NCI-H2107 (cell line): ENCODE measurements around the gene GLIPR2.
"Not testable (repeated sequence)": the region's sequence is repeated elsewhere in the genome, so short reads cannot be mapped to it uniquely, and the experiment has no call there.

Source experiments
- DNase-seq: peaks from one replicate; lab custom pipeline; 2025; lab: John Stamatoyannopoulos, UW

Gene GLIPR2, protein sequence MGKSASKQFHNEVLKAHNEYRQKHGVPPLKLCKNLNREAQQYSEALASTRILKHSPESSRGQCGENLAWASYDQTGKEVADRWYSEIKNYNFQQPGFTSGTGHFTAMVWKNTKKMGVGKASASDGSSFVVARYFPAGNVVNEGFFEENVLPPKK

DNA sequence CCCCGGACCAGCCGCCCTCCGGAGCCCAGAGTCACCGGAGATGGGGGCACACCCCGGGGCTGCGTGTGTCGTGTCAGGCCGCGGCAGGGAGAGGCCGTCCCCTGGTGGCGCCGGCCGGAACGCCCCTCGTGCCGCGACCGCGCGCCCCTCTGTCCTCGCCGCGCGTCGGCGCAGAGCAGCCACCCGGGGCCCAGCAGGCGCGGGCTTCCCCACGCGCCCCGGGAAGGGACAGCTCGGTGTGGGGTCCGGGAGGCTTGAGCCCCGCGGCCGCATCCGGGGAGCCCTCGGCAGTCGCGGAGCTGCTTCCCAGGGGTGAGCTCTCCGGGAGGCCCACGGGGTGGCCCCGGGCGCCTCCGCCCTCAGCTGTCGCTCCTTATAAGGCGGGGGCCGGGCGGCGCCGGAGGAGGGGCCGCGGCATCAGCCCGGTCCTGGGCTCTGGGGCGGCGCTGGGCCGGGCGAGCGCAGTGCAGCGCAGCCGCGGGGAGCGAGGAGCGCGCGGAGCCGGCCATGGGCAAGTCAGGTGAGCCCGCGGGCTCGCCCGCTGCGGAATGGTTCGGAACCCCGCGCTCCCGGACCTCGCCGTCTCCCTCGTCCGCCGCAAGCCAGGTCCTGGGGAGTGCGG is at the start of gene GLIPR2:
GLIPR2 (plus strand) TSS at position 462 of the 622 bp plus-strand sequence; CDS start at position 508, 46 bp downstream.
- DNase-seq, result no peak

DNA sequence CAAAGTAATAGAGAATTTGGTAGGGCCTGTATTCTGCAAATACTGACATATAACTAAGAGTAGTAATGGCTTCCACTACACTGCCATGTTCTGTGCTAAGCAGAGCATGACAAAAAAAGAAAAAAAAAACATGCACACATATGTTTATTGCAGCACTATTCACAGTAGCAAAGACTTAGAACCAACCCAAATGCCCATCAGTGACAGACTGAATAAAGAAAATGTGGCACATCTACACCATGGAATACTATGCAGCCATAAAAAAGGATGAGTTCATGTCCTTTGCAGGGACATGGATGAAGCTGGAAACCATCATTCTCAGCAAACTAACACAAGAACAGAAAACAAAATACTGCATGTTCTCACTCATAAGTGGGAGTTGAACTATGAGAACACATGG is 49.5 kb upstream of the GLIPR2 start:
- not testable (repeated sequence) for DNase-seq

DNA sequence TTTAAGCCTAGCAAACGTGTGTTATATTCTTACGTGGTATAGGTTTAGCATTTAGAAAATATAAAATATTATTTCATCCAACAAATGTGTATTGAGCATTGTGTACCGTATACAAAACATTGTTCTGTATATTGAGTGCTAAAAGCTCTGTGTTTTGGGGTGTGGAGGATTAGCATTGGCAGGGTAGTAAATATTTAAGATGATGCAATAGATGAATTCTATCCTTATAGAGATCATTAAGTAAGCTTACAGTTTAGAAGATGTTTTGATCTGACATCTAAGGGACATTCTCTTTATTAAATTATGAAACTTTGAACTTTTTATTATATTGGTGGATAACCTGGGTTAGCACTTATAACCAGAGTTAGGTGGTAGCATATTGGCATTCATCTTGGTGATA is 48.5 kb upstream of the GLIPR2 start:
- no peak for DNase-seq

DNA sequence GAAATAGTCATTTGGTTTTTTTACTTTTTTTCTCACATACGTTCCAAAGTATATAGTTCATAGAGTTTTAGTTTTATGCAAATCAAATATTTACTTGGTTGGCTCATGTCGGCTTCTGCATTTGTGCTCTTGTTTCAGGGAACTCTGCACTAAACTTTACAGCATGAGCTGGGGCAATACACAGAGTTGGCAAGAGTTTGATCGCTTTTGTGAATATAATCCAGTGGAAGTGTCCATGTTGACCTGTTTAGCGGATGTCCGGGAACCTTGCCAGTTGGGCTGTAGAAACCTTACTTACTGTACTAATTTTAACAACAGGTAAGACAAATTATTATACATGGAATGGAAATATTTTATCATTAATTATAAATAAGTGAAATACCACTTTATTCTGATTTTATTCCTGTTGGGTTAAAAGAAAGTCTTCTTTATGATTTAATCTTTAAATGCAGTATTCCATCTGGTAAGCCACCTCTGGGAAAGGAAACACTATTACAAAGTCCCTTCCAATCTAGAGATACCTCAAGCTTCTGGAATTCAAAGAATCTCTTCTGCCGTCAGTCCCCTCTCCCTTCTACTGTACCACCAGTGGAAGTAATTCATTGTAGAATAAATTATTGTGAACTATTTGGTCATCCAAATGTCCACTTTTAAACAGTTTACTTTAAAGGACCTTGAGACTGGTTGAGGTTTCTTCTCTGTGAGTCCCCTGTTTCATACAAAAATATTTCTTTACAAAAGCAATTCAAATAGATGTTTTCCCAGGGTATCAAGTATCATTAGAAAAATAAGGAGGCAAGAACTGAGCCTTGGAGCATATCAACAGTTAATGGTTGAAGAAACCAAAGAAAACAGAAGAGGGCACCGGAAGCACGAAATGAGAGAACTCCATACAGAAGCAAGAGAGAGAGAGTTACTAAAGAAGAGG is 45.2 kb upstream of the GLIPR2 start:
- DNase-seq, result no peak

DNA sequence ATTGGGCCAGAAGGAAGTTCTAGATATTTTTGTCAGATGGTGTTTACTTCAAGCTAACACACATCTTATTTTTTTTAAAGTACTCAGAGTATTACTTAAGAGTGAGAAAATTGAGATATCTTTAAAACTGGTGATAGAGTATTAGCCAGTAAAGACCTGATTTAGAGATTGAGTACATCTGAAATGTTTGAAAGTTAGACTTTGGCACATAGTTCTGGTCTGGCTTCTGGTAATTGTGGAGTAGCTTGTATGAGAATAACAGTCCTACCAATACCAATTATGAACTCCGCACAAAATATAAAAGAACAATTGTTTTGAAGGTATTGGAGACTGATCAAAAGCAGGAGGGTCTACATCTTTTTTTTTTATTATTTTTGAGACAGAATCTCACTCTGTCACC is 44.5 kb upstream of the GLIPR2 start:
- no peak for DNase-seq

DNA sequence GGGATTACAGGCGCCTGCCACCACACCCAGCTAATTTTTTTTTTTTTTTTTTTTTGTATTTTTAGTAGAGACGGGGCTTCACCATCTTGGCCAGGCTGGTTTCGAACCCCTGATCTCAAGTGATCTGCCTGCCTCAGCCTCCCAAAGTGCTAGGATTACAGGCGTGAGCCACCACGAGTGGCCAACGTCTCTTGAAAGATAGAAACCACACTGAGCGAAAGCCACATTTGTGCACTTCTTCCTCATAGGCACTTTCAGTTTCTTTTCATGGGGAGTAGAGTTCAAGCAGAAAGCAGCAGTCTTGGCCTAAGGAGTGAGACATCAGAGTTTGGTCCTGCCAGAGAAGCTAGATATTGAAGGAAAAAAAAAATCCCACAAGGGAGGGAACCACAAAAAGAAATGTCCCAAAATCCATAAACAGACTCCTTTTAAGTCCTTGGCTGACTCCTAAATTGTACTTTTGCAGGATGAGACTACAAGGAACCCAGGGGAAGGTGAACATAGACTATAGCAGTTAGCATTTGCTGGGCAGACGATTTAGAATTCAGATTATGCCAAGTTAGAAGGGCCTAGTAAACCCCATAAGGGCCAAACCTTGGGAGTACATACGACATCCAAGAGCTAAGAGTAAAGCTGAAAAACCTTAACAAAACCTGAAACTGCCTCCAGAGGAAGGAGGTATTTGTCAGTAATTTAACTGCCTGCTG is 43.9 kb upstream of the GLIPR2 start:
- DNase-seq, result no peak

DNA sequence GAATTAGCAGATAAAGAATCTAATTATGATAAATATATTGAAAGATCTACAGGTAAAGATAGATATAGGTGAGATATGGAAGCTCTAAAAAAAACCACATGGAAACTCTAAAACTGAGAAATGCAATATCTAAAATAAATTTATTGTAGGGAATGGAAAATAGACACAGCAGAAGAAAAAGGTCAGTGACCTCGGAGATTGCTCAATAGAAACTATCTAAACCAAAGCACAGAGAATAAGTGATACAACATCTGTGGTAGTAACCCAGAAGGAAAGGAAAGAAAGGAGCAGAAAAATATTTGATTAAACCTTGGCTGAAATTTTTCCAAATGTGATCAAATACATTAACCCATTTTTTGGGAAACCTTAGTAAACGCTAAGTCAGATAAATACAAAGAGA is 43.1 kb upstream of the GLIPR2 start:
- no peak for DNase-seq

DNA sequence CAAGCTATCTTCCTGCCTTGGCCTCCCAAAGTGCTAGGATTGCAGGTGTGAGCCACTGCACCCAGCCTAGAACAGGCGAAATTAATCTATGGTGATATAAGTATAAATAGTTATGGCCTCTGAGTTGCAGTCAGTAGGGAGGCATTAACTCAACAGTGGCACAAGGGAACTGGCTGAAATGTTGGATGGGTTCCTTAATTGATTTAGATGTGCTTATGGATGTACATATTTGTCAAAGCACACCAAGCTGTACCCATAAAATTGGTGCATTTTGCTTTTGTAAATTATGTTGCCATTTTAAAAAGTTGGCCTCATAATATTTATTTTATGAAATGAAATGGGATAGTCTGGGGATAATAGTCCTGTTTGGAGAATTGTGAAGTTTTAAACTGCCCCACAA is 36.8 kb upstream of the GLIPR2 start:
- DNase-seq, result no peak

DNA sequence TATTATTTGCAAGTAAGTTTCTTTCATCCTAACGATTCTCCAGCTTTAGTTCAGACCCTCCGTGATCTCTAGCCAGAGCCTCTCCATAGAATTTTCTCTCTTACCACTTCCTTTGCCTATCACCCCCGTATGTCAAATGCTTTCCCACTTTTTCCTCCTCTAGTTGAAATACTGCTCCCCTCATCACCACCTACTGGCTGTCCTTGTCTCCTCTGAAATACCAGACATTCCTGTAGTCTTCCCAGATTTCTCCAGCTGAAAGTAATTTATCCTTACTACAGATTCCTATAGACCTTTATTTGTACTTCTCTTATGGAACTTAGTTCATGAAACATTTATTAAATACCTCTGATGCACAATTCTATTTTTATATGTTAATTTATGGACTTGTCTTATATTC is 36.0 kb upstream of the GLIPR2 start:
- no peak for DNase-seq

DNA sequence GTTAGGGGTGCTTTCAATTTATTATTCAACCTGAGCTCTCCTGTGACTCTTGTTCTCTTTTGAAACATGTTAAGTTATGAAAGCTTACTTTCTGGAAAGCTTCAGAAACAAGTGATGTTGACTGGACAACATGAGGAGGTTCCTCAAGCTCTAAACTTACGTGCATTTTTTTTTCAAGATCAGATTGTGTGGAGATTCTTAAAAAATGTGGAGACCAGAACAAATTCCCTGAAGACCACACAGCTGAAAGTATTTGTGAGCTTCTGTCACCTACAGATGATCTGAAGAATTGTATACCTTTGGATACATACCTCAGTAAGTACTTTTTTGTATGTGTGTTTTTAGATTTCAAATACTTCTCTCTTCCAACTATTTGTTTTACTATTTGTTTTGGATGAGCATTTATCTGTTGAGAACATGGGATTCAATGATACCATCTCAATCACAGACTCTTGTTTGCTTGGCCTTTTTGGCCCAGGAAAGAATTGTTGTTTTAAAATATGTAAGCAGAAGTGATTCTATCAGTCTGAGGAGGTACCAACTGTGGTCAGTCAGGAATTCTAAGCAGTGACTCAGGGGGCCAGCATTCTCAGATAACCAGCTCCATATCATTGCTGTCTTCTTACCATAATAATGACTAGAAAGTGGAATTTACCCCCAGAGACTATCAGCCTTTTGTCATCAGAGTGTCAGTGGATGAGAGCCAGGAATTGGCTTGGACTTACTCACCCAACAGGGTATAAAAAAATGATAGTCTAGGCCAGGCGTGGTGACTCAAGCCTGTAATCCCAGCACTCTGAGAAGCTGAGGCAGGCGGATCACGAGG is 34.4 kb upstream of the GLIPR2 start:
- no peak for DNase-seq

DNA sequence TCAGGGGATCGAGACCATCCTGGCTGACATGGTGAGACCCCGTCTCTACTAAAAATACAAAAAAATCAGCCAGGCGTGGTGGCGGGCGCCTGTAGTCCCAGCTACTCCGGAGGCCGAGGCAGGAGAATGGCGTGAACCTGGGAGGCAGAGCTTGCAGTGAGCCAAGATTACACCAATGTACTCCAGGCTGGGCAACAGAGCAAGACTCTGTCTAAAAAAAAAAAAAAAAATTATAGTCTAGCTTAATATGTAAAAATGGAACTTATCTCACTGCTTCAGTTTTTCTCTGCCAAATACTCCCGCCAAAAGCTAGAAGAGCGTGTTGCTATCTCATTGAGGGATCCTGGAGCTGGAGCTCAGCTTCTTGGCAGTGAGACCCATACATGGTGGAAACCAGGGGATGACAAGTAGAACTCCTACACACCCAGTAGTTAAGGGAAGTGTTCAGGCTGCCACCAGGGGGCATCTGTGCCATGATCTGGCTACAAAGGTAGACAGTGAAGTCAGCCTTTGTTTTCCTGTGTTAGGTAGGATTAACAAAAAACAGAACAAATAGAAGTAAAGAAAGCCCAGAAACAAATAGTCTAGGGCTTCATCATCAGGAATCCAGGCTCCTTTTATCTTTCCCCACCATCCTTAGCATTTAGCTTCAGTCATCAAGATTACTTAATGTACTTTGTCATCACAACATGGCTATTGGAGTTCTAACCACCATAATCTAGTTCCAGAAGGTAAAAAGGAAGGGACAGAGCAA is 33.6 kb upstream of the GLIPR2 start:
- DNase-seq, result peak; percentile 39

DNA sequence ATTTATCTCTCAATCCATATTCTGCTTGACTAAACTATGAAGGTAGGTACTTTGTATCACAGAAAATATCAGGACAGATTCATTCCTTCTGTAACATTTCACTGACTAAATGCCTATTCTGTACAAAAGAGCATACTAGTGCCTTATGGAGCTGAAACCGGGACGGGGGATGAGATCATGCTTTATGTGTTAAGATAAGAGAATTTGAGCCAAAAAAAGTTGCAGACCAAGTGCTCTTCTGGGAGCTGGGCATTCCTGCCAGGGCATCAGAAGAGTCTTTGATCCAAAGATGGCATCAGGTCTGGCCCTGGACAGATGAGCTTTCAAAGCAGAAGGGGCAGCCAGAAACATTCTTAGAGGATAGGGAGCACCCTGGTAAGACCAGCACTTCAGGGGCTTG is 27.5 kb upstream of the GLIPR2 start:
- no peak for DNase-seq

DNA sequence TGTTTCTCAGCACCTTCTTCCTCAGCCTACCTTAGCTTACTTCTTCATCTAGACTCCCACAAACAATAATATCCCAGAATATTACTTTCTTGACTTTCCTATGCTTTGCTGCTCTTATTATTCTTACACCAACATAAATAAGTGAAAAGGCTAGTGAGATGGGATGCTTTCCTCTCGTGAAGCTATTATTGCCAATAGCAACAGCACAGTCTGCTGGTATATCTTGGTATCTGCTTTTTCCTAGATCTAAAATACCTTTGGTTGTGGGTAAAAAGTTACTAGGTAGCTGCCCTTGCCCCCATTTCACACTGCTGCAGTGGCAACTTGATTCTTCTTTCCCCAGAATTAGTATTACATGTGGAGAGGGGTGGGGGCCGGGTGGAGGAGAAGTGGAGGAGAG is 26.1 kb upstream of the GLIPR2 start:
- no peak for DNase-seq

DNA sequence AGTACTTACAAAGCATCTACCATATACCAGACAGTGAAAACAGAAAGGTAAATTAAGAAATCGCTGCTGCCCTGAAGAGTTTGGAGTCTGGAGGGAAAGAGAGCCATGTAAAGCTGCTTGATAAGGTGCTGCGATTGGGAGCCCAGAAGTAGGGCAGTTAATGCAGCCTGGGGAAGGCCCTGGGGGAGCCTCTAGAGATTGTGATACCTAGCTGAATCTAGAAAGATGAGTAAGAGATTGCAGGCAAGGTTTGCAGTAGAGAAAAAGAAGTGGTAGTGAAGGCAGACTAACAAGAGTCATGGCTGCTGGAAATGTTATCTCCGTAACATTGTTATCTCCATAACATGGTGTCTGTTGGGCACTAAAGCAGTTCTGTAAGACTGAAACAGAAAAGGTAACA is 24.0 kb upstream of the GLIPR2 start:
- DNase-seq, result no peak

DNA sequence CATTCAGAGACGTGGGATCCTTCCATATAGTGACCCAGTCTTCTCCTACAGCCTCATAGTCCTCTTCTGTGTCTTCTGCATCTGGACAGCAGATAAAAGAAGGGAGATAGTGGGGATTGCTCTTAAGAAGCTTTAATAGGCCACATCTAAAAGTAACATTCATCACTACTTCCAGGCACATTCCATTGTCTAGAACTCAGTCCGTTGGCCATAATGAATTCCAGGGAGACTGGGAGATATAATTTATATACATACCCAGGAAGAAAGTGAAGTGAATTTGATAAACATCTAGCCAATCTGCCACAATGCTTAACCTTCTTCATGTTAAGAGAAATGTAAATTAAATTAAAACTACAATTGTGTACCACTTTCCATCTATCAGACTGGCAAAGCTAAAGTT is 22.5 kb upstream of the GLIPR2 start:
- DNase-seq, result no peak

DNA sequence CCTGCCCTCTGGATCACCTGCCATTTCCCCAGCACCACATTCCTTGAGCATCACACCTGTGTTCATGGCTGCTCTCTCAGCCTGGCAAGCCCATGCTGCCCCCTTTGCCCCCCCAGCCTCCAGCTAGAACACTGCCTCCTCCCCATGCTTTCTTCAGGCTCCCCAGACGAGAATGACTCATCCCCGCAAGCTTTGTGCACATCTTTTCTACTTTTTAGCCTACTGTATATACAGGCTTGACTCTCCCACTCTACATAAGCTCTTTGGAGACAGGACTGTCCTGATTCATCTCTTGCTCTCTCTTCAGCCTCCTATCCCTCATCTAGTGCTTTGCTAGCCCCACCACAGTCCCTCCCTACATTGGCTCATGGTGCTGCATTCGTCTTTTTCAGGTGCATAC is 19.9 kb upstream of the GLIPR2 start:
- no peak for DNase-seq

DNA sequence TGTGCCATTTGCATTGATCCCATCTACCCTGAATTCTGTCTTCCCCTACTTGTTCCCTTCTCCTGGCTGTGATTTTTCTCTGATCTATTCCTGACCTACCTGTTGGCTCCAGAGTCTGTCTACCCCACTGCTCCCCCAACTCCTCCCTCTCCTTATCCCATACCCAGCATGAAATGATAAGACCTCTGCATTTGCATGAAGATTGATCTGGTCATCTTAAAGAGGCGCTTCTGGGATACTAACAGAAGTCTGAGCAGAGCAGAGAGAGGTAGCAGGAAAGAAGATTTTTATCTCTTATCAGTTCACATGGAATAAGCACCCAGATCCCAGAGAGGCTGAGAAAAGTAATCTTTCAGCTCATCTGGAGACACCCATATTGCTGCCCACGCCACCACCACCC is 18.3 kb upstream of the GLIPR2 start:
- no peak for DNase-seq

DNA sequence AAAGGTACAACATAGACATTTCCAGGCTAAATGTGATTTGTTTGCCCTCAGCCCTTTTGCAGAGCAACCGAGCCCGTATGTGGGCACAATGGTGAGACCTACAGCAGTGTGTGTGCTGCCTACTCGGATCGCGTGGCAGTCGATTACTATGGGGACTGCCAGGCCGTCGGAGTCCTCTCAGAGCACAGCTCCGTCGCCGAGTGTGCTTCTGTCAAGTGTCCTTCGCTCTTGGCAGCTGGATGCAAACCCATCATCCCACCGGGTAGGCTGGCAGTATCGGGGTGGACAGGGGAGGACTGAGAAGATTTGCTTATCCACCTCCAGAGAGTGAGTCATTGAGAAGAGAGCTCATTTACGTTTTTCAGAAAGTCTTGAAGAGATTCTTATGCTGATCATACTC is 17.8 kb upstream of the GLIPR2 start:
- no peak for DNase-seq

DNA sequence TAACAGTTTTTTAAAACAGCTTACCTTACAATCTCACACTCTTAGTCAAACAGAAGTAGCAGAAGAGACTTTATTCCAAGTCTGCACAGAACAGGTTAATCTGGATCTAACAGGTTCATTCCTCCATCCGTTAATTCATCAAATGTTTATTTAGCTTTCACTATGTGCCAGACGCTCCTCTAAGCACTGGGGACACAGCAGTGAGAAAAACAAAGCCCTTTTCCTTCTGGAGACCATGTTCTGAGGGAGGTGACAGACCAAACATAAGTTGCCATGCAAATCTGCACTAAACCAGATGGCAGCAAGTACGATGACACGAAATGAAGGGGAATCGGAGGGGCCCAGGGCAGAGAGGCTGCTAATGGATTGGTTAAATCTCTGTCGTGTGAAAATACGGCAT is 17.1 kb upstream of the GLIPR2 start:
- no peak for DNase-seq

DNA sequence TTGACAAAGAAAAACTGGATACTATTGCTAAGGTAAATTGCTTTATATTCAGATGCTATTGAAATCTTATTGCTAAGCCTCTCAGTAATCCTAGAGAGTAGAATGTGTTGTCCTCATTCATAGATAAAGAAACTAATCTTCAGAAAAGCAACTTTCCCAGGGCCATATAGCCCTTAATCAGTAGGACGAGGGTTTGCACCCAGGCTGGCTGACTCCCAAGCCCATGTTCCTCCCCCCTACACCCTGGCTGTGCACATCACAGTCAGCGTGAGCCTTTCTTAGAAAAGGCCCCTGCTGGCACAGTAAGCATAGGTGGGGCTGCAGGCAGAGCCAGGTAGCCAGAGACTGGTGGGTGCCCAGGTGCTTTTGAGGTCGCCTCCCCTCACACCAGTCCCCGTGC is 15.8 kb upstream of the GLIPR2 start:
- no peak for DNase-seq

DNA sequence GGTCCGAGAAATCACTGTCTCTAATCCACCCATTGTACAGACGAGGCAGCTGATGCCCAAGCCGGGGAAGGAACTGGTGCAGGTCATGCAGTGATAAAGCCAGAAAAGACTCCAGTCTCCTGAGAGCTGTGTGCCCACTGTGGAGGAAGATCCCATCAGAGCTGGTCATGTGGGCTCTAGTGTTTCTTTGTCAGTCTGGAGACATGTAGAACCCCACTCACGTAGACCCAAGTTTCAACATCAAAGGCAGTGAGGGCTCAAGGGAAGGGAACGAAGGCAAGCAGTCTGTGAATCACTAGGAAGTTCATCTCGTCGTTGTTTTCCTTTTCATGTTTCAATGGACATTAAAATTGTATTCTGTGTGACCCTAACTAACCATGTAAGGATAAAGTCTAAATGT is 14.6 kb upstream of the GLIPR2 start:
- DNase-seq, result no peak
